Measurements from ENCODE around the gene RFX4. TPM values are rescaled to one million over a fixed set of nuclear protein-coding genes. Genes with fewer than 3 reads are reported as not detected.

Gene RFX4
- total and polyA plus RNA-seq, 2 of the 13 experiments (the other 11 are each of a cell fraction or from before 2014, with no cell fraction given): not detected

GRCh38 chr12:106680280-106680679 is 97.5 kb downstream of the RFX4 start:
- no peak for DNase-seq (ENCODE audit: low spot score)
- no peak overlapping the region for H3K4me3 ChIP-seq (replicated peaks in 1 of 3; ENCODE audit: insufficient read depth in 1 of 3, low read depth in 2 of 3, low read length in 3 of 3)
- H3K4me2 ChIP-seq (ENCODE audit: low read depth, low read length): no peak overlapping the region
- FAIRE-seq: no peak
- intact Hi-C loops (cut with micrococcal nuclease; ENCODE audit: unreplicated experiment): loop anchor here (5.0 kb wide), 1 partner anchor 237 kb away; no protein-coding TSS in a partner anchor
- H3K4me1 ChIP-seq (ENCODE audit: insufficient read depth, low read length): peaks cover 6% of the 10 kb centered on the region; the same call in 1 of the 2 replicates
- peaks cover 3 to 5% of the 10 kb centered on the region in 2 experiments; a peak in 2 of 5 replicates for H3K27me3 ChIP-seq (ENCODE audit: control insufficient read depth in 1 of 2, insufficient read depth in 2 of 2, low read length in 2 of 2)
- H2AFZ ChIP-seq (ENCODE audit: low read length): no peak overlapping the region
- no peak overlapping the region for H3K27ac ChIP-seq (ENCODE audit: extremely low read length, insufficient read depth, low read length)
- H4K20me1 ChIP-seq (ENCODE audit: insufficient read depth, low read length): no peaks in the 10 kb centered on the region
- BruUV-seq (replicated peaks): no TSS peak
- H3K79me2 ChIP-seq (ENCODE audit: insufficient read depth, low read length): no peaks in the 10 kb centered on the region
- in situ Hi-C loops (cut with HindIII; ENCODE audit: extremely low pct_ligation_motif_present, low pct_unique_long_range_greater_than_20kb): no loop called here
- H3K9ac ChIP-seq (ENCODE audit: insufficient read depth, low read depth, low read length): no peak overlapping the region
- H3K36me3 ChIP-seq (replicated peaks in 1 of 2; ENCODE audit: control insufficient read depth in 1 of 2, insufficient read depth in 2 of 2, low read length in 2 of 2): no peaks in the 10 kb centered on the region
- CTCF ChIA-PET (ENCODE audit: low intra/inter-chr PET ratio, low total read pairs): no interaction called here
- POLR2A ChIA-PET: no interaction called here
- ATAC-seq: no peak
- no peaks in the 10 kb centered on the region for H3K9me3 ChIP-seq (ENCODE audit: low read length)
- TF ChIP-seq ZNF253 (CRISPR knock-in tag; IDR thresholded peaks at IDR 0.05; ENCODE audit: borderline replicate concordance) (no peak), ATM (IDR thresholded peaks at IDR 0.05; ENCODE audit: borderline replicate concordance) (no peak), NBN (conservative IDR thresholded peaks at IDR 0.05) (no peak), DNMT1 (CRISPR knock-in tag; IDR thresholded peaks at IDR 0.05) (no peak), ATF3 (CRISPR knock-in tag; IDR thresholded peaks at IDR 0.05) (no peak), ZBTB1 (CRISPR knock-in tag; IDR thresholded peaks at IDR 0.05; ENCODE audit: borderline replicate concordance) (no peak), KLF11 (CRISPR knock-in tag; IDR thresholded peaks at IDR 0.05) (no peak), AHR (CRISPR knock-in tag; IDR thresholded peaks at IDR 0.05) (no peak), NFAT5 (CRISPR knock-in tag; IDR thresholded peaks at IDR 0.05) (no peak), HMGXB4 (CRISPR knock-in tag; IDR thresholded peaks at IDR 0.05; ENCODE audit: borderline replicate concordance in 1 of 2, low read depth in 1 of 2) (no peak), ZMYM4 (CRISPR knock-in tag; IDR thresholded peaks at IDR 0.05) (no peak), NCOA1 (CRISPR knock-in tag; IDR thresholded peaks at IDR 0.05) (no peak), HIVEP1 (CRISPR knock-in tag; IDR thresholded peaks at IDR 0.05) (no peak)
- TF ChIP-seq, protein P1, sequence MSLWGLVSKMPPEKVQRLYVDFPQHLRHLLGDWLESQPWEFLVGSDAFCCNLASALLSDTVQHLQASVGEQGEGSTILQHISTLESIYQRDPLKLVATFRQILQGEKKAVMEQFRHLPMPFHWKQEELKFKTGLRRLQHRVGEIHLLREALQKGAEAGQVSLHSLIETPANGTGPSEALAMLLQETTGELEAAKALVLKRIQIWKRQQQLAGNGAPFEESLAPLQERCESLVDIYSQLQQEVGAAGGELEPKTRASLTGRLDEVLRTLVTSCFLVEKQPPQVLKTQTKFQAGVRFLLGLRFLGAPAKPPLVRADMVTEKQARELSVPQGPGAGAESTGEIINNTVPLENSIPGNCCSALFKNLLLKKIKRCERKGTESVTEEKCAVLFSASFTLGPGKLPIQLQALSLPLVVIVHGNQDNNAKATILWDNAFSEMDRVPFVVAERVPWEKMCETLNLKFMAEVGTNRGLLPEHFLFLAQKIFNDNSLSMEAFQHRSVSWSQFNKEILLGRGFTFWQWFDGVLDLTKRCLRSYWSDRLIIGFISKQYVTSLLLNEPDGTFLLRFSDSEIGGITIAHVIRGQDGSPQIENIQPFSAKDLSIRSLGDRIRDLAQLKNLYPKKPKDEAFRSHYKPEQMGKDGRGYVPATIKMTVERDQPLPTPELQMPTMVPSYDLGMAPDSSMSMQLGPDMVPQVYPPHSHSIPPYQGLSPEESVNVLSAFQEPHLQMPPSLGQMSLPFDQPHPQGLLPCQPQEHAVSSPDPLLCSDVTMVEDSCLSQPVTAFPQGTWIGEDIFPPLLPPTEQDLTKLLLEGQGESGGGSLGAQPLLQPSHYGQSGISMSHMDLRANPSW (CRISPR knock-in tag; IDR thresholded peaks at IDR 0.05; ENCODE audit: borderline replicate concordance): no peak
- TF ChIP-seq, protein P2, sequence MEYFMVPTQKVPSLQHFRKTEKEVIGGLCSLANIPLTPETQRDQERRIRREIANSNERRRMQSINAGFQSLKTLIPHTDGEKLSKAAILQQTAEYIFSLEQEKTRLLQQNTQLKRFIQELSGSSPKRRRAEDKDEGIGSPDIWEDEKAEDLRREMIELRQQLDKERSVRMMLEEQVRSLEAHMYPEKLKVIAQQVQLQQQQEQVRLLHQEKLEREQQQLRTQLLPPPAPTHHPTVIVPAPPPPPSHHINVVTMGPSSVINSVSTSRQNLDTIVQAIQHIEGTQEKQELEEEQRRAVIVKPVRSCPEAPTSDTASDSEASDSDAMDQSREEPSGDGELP (IDR thresholded peaks at IDR 0.05; ENCODE audit: borderline replicate concordance, low read depth): no peak
